CD4-positive, alpha-beta T cell (primary cell): ENCODE measurements around the gene PGS1. TPM values are rescaled to one million over a fixed set of nuclear protein-coding genes. Genes with fewer than 3 reads are reported as not detected.

Source experiments
- ATAC-seq: fragments of 200-7000 bp; cut with Tn5 transposase; one replicate; pipeline ENCODE4 v1.10.0; 2022; ENCODE audit warnings: mild to moderate bottlenecking; ENCODE audit not compliant: poor library complexity
- CTCF ChIA-PET: fragments of 350-600 bp; sonication (Branson Sonifier 250); formaldehyde crosslinking; loops from one replicate; lab custom pipeline; 2021; ENCODE audit warnings: antibody characterized with exemption, inconsistent platforms; lab: Charles Lee
- POLR2A ChIA-PET: fragments of 350-600 bp; sonication (Branson Sonifier 250); formaldehyde crosslinking; loops from one replicate; lab custom pipeline; 2021; ENCODE audit warnings: antibody characterized with exemption, inconsistent platforms; lab: Charles Lee
- DNase-seq, 14 experiments: peaks; one replicate each; pipeline ENCODE4 v3.0.0-alpha.2; 2013 to 2020; ENCODE audit warnings: mixed read lengths in 2 of 14
- H3K27ac ChIP-seq, 2 donors: one replicate each; pipeline versions ENCODE4 v1.5.1 to v1.7.0; 2013; ENCODE audit warnings: low read length in 2 of 2, low read depth in 1 of 2, mild to moderate bottlenecking in 1 of 2
- H3K27me3 ChIP-seq, 2 experiments: 1 replicate in 1 of 2; 2 replicates in 1 of 2; pipeline versions ENCODE4 v1.6.1 to v1.7.0; 2013; ENCODE audit warnings: low read length in 2 of 2, control low read depth in 1 of 2, mild to moderate bottlenecking in 1 of 2, moderate library complexity in 1 of 2; ENCODE audit not compliant: insufficient read depth in 2 of 2, control insufficient read depth in 1 of 2
- H3K36me3 ChIP-seq: one replicate; pipeline ENCODE4 v1.6.1; 2013; ENCODE audit warnings: low read length, control low read depth; ENCODE audit not compliant: insufficient read depth
- H3K4me1 ChIP-seq: one replicate; pipeline ENCODE4 v1.6.1; 2013; ENCODE audit warnings: low read length, control low read depth; ENCODE audit not compliant: insufficient read depth
- H3K4me3 ChIP-seq: one replicate; pipeline ENCODE4 v1.5.1; 2013; ENCODE audit warnings: mild to moderate bottlenecking, low read length, moderate library complexity
- H3K9me3 ChIP-seq, 2 experiments: 1 replicate in 1 of 2; 2 replicates in 1 of 2; pipeline versions ENCODE4 v1.6.1 to v1.7.0; 2013; ENCODE audit warnings: low read length in 2 of 2, mild to moderate bottlenecking in 2 of 2, control low read depth in 1 of 2, moderate library complexity in 1 of 2; ENCODE audit not compliant: control insufficient read depth in 1 of 2, insufficient read depth in 1 of 2
- H3K27ac Mint-ChIP-seq: one replicate; pipeline ENCODE4 v1.8.0; 2020; ENCODE audit warnings: mixed read lengths
- H3K27me3 Mint-ChIP-seq: one replicate; pipeline ENCODE4 v1.8.0; 2021; ENCODE audit warnings: mixed read lengths
- H3K36me3 Mint-ChIP-seq: one replicate; pipeline ENCODE4 v1.8.0; 2021; ENCODE audit warnings: low read depth, mixed read lengths
- H3K4me1 Mint-ChIP-seq: one replicate; pipeline ENCODE4 v1.8.0; 2021; ENCODE audit warnings: low read depth, mixed read lengths
- H3K4me3 Mint-ChIP-seq: one replicate; pipeline ENCODE4 v1.8.0; 2020; ENCODE audit warnings: mild to moderate bottlenecking, mixed read lengths
- H3K9me3 Mint-ChIP-seq: one replicate; pipeline ENCODE4 v1.8.0; 2020; ENCODE audit warnings: mixed read lengths
- intact Hi-C, 2 experiments: fragments of 100-400 bp; cut with DNase I in 1 of 2; cut with micrococcal nuclease in 1 of 2; formaldehyde crosslinking; loops; one replicate each; pipeline versions ENCODE4 v1.15.1 to v1.9.0; 2023 to 2025; cut with DNase I, micrococcal nuclease
- total RNA-seq, 174 experiments: library from RNA in 2 of 174; stranded (reverse) in 2 of 174; gene quantifications; one replicate each; pipeline ENCODE4 v1.2.3 and lab custom pipeline; 2021 to 2026
- TF ChIP-seq, protein P1 (sequence below): fragments of 200-600 bp; IDR thresholded peaks from one replicate; pipeline ENCODE4 v1.8.0; 2022; ENCODE audit warnings: antibody characterized with exemption, mild to moderate bottlenecking

PGS1 gene
- total RNA-seq, 2 experiments from 2014 or later = 40.9 to 45.3 TPM

DNA sequence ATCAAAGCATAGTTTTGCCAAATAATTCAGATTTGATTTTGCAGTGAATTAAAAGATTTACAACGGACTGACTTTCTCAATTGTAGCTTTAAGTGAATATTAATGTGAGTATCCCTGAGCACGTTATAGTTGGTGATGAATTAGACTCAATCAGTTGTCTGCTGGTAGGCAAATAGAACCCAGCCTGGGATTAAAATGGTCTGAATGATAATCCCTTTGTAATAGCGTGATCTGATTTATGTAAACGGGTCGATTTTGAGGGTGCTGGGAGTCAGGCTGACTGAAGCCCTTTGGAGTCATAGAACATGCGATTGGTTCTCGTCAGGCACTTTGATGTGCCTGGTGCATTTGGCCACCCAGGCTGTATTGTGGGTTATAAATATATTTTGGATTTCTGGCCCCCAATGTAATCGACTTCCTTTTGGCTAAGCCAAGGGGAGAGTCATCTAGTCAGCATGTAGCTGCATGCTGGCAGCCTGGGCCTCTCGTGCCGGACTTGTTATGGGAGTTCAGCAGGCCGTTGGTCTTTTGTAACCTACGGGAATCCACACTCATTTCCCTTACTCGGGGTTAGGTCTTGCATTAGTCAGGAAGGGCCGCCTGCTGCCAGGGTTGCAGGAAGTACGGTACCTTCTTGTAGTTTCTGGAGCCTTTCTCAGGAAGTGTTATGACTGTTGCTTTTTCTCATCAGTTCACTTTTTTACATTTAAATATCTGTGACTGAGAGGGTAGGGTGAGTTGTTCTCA is 5.4 kb downstream of the PGS1 start:
- DNase-seq (peak in 8 of 14 experiments; percentile 16 to 76 (median 49)), ATAC-seq (no peak)

DNA sequence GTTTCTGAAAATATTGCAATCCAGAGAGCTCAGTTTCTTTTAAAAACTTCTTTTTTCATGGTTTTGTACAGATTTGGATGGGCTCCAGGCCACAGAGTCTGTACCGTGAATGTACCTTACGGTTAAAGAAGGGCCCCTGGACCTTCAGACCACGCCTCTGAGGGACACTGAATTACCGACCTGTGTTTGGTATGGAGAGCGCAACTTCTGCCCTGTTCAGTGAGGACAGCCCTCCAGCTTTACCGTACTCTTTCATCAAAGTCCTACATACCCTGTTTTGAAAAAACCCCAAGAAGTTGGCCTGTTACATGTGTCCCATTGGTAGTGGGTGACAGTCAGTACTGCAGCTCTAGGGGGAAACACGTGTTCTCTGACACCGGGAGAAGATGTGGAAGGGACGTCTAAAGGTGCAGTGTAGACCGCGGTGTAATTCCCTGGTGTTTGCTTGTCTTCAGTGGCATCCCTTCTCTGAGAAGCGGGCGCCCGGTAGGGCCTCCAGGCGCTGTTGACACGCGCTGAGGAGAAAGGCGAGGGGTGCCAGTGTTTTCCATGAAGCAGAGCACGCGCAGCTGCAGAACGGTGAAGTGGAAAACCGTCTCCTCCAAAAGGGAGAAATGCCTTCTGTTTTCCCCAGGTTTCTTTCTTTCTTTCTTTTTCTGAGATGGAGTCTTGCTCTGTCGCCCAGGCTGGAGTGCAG is 6.2 kb downstream of the PGS1 start:
- peaks cover 92% of the 10 kb centered on the region for H3K4me1 ChIP-seq
- DNase-seq (peak in 1 of 14 experiments; percentile 35), ATAC-seq (no peak)
- Mint-ChIP-seq H3K4me3 (peak overlapping the region; percentile 79), H3K36me3 (peaks cover 15% of the 10 kb centered on the region), H3K4me1 (peaks cover 81% of the 10 kb centered on the region), H3K27me3 (no peaks in the 10 kb centered on the region), H3K9me3 (no peaks in the 10 kb centered on the region), H3K27ac (peak overlapping the region; percentile 75)
- TF ChIP-seq, protein P1, sequence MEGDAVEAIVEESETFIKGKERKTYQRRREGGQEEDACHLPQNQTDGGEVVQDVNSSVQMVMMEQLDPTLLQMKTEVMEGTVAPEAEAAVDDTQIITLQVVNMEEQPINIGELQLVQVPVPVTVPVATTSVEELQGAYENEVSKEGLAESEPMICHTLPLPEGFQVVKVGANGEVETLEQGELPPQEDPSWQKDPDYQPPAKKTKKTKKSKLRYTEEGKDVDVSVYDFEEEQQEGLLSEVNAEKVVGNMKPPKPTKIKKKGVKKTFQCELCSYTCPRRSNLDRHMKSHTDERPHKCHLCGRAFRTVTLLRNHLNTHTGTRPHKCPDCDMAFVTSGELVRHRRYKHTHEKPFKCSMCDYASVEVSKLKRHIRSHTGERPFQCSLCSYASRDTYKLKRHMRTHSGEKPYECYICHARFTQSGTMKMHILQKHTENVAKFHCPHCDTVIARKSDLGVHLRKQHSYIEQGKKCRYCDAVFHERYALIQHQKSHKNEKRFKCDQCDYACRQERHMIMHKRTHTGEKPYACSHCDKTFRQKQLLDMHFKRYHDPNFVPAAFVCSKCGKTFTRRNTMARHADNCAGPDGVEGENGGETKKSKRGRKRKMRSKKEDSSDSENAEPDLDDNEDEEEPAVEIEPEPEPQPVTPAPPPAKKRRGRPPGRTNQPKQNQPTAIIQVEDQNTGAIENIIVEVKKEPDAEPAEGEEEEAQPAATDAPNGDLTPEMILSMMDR = no peak
- CTCF ChIA-PET = interaction anchor here (1.8 to 3.6 kb wide), 3 partner anchors 24 to 134 kb away, joined by 7 to 17 read pairs (median 7); no protein-coding TSS in a partner anchor
- intact Hi-C loops = loop anchor here (5.0 kb wide), 2 partner anchors 33 to 38 kb away; no protein-coding TSS in a partner anchor
- H3K4me3 ChIP-seq = no peak overlapping the region
- POLR2A ChIA-PET = interaction anchor here (0.6 to 1.2 kb wide), 5 partner anchors 24 to 341 kb away, joined by 3 to 4 read pairs (median 4); partner anchors contain the start of gene SOCS3
- H3K27me3 ChIP-seq = no peaks in the 10 kb centered on the region
- peak overlapping the region; percentile 35 to 48 for H3K27ac ChIP-seq
- H3K36me3 ChIP-seq = peaks cover 3% of the 10 kb centered on the region
- no peaks in the 10 kb centered on the region for H3K9me3 ChIP-seq

More for the DNA sequence above, 5.4 kb downstream of the PGS1 start:
- CTCF ChIA-PET = interaction anchor here (1.8 to 4.0 kb wide), 4 partner anchors 23 to 133 kb away, joined by 7 to 23 read pairs (median 12); no protein-coding TSS in a partner anchor
- Histone ChIP-seq H3K27ac (peak overlapping the region; percentile 35 to 48), H3K36me3 (peaks cover 3% of the 10 kb centered on the region), H3K4me3 (no peak overlapping the region), H3K27me3 (no peaks in the 10 kb centered on the region), H3K4me1 (peaks cover 94% of the 10 kb centered on the region), H3K9me3 (no peaks in the 10 kb centered on the region)
- Mint-ChIP-seq H3K27me3 (no peaks in the 10 kb centered on the region), H3K4me3 (peak overlapping the region; percentile 79), H3K27ac (peak overlapping the region; percentile 75), H3K9me3 (no peaks in the 10 kb centered on the region), H3K4me1 (peaks cover 80% of the 10 kb centered on the region), H3K36me3 (peaks cover 20% of the 10 kb centered on the region)
- POLR2A ChIA-PET = interaction anchor here (0.6 to 1.2 kb wide), 4 partner anchors 24 to 342 kb away, joined by 3 to 4 read pairs (median 4); partner anchors contain the start of gene SOCS3
- TF ChIP-seq, protein P1 = no peak
- intact Hi-C loops = loop anchor here (5.0 kb wide), 2 partner anchors 33 to 38 kb away; no protein-coding TSS in a partner anchor
